Measurements from ENCODE around the gene GPATCH2. TPM values are rescaled to one million over a fixed set of nuclear protein-coding genes. Genes with fewer than 3 reads are reported as not detected.
A peak's percentile ranks its signal among the peaks of the same experiment; 100 is the strongest.
"Not testable (repeated sequence)": the region's sequence is repeated elsewhere in the genome, so short reads cannot be mapped to it uniquely, and the experiment has no call there.

The GPATCH2 gene
- total RNA-seq, 1 experiment from 2014 or later: 12.4 TPM

DNA sequence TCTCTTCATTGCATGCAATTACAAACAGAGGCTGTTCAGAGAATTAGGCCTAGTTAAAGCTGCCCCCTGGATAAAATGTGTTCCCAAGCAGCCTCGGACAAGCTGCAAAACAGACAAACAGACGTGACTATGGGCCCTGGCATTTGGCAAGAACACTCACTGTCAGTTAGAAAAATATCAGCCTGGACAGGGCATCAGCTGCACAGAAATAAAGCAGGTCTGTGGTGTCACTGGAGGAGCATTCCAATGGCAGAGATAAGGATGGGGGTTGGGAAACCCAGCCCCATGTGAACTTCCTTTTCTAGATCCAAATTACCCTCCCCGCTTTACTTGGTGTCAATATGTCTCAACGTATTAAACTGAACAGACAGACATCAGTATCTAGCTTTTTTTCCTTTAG is 177.1 kb downstream of the GPATCH2 start:
- peak; percentile 18 for DNase-seq (ENCODE audit: low read depth)

DNA sequence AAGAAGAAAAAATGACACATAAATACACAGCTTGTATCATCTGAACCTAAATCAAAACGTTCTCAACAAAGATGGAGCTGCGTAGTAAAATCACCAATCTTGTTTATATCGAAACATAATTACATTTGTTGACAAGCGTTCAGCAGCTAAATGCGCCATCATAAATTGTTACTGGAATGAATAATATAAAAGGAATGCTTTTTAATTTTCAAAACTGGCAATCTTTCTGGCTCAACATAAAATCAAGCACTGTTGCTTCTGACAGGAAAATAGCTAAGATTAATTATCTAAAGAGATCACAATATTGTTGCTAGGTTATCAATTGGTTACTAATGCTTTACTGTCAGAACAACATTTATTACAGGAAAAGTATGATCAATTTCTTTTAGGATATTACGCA is 181.5 kb downstream of the GPATCH2 start:
- no peak for DNase-seq (ENCODE audit: low read depth)

DNA sequence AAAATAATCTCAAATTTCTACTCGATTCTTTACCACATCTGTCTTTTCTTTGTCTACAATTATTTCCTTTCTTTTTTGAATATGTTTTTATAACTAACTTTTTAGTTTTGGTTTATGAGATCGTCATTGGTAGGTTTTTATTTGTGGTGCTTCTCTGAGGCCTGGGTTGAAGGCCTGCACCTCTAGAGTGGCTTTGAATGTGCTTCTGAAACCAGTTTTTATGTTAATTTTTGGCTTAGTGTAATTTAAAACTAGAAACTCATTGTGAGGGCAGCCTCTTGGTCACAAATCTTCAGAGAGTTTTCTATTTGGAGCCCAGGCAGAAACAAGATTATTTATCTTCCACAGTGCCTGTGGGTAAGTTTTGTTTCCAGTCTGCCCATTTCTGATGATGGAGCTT is 187.0 kb downstream of the GPATCH2 start:
- DNase-seq (ENCODE audit: low read depth): no peak

GRCh38 chr1:217437376-217437775 is 193.5 kb downstream of the GPATCH2 start:
- no peak for DNase-seq (ENCODE audit: low read depth)

DNA sequence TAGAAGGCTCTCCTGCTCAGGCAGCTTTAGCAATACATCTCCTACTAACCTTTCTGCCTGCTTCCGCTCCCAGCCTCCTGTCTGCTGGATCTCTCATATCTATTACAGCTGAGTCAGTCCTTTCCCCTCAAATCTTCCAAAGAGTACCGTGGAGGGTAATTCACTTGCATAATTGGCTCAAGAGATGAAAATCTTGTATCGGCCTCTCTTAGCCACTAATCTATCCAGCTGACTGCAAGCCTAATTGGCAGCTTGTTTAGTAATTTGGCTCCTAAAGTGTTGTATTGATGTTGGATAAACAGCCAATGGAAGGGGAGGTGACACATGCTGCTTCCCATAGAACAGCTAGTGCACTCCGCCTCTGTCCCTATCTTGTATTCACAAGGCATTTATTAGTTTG is 195.7 kb downstream of the GPATCH2 start:
- no peak for DNase-seq (ENCODE audit: low read depth)

DNA sequence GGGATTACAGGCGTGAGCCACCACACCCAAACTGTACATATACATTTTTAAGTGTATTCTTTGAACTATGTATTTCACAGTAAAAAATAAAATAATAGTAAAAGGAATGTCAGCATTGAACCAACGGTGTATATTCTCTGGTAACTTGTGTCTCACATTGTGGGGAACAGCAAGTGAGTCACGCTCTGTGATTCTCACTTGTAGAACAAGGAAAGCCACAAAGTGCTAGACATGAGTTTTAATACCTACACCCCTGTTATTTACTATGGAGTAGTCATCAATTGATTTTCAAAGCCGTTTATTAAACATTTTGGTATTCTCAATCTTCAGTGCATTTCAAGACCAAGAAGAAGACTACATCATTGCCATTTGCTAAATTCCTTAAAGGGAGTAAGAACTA is 197.2 kb downstream of the GPATCH2 start:
- DNase-seq (ENCODE audit: low read depth): no peak

DNA sequence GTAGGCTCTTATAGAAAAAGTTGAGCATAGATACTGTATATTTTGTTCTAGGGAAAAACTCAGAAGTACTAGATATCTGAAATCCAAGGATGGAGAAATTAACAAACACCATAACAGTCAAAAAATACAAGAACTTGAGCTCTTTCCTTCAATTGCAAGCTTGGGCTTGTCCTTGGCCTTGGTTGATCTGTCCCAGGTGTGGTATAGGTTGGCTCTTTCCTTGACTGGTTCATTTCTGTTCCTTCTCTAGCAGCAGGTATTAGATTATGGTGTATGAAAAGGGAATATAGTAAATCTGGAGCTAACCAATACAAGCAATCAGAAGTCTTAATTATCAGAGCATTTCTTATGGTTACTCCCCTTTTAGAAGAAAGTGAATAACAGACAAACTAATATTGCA is 198.6 kb downstream of the GPATCH2 start:
- no peak for DNase-seq (ENCODE audit: low read depth)

DNA sequence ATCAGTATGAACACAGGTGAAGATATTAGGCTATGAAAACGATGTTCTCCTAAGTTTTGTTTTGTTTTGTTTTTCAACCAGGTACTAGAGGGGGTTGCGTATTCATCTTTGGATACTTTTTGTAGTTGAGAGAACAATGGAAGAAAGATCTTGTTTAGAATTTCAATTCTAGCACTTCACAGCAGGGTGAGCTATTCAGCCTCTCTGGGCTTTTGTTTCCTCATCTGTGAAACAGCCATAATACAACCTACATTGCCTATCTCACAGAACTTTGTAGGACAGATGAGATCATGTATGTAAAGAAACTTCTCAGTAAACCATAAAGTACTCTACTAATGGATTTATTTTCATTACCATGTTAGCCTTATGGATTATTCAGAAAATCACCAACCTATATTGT is 199.5 kb downstream of the GPATCH2 start:
- peak; percentile 10 for DNase-seq (ENCODE audit: low read depth)

GRCh38 chr1:217425422-217425821 is 205.5 kb downstream of the GPATCH2 start:
- peak; percentile 15 for DNase-seq (ENCODE audit: low read depth)

DNA sequence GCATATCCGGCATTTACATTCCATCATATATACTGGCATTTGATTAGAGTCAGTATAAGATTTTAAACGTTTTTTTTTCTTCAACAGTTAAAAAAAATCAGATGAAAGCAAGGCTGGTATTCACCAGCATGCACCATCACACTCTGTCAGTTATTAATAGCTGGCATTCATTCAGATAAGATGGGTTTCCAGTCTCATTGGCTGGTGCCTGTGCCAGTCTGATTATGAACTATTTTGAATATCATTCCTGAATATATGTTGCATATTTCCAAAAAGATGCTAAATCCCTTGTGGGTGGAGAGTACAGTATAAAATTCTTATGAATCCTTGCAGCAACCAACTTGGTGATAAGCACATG is 211.7 kb downstream of the GPATCH2 start:
- DNase-seq (ENCODE audit: low read depth): no peak

GRCh38 chr1:217418269-217419193 is 212.4 kb downstream of the GPATCH2 start:
- no peak for DNase-seq (ENCODE audit: low read depth)

GRCh38 chr1:217417363-217417762 is 213.5 kb downstream of the GPATCH2 start:
- DNase-seq (ENCODE audit: low read depth): no peak

DNA sequence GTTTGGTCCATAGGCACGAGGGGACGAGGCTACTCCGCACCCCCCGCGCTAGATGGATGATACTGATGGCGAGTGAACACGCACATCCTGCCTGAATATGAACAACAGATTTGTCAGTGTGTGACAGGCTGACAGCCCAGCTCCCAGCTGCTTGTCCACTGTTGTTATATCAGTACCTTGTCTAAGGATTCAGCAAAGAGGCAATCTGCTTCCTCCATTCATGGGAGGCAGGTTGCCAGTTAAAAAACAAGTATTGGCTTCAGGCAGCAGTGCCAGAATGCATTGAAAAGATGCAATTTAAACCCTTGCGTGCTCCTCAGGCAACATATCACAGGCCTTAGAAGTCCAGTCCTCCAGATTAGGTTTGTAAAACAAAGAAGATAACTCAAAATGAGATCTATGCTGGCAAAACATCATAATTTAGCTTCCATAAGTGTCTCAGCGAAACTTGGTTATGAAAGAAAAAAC is 223.3 kb downstream of the GPATCH2 start:
- no peak for DNase-seq (ENCODE audit: low read depth)

GRCh38 chr1:217403026-217403720 is 227.7 kb downstream of the GPATCH2 start:
- DNase-seq (ENCODE audit: low read depth): no peak

DNA sequence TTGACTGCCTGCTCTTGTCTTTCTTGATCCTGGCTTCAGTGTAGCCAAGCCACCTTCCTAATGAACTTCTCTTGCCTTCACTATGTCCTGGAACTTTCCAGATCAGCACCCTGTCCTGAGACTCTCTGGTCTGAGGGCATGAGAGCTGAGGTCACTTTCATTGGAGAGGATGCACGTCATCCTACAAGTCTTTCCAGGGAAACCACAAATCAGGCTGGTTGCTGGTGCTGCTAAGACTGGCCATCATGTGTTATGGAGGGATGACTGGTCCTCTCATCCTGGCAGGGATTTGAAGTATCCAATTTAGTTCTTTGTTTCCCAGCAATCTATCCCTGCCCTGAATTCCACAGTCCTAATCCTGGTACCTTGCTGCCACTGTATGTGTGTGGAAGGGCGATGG is 228.6 kb downstream of the GPATCH2 start:
- DNase-seq (ENCODE audit: low read depth): peak; percentile 24

- DNase-seq (ENCODE audit: low read depth): peak; percentile 5
Observed at GRCh38 chr1:217393896-217394295, 237.0 kb downstream of the GPATCH2 start.

DNA sequence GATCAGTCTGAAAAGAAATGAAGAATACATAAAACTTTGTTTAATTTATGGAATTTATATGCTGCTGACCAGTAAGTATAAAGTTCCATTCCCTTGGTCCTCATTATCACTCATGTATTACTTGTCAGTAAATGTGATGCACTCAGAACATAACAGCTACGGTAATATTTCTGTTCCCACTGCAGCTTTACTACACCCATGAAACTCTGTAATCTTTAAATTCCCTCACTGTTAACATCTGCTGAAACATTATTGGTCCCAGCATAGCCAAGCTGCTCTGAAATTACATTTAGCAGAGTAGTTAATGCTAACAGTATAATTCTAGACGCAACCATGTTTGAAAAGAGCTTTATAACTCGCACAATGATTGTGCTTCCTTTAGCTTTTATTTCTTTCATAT is 238.4 kb downstream of the GPATCH2 start:
- DNase-seq (ENCODE audit: low read depth): no peak

DNA sequence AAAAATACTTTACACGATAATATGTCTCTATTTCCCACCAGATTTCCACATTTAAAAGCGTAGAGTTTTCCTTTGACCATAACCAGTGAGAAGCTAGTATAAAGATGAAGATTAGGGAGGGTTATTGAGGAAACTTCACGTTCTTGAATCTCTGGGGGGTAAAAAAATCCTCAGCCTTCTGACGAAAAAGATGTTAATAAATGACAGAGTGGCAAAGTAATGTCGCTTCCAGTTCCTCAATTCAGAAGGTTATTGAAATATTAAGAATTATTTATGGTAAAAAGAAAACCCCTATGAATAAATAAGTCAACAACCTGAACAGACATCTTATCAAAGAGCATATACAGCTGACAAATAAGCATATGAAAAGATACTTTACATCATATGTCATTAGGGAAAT is 241.0 kb downstream of the GPATCH2 start:
- DNase-seq (ENCODE audit: low read depth): no peak

- no peak for DNase-seq (ENCODE audit: low read depth)
Observed at GRCh38 chr1:217388522-217389065, 242.3 kb downstream of the GPATCH2 start.

- not testable (repeated sequence) for DNase-seq (ENCODE audit: low read depth)
Observed at GRCh38 chr1:217381773-217382172, 249.1 kb downstream of the GPATCH2 start.

- not testable (repeated sequence) for DNase-seq (ENCODE audit: low read depth)
Observed at GRCh38 chr1:217379804-217380203, 251.1 kb downstream of the GPATCH2 start.

DNA sequence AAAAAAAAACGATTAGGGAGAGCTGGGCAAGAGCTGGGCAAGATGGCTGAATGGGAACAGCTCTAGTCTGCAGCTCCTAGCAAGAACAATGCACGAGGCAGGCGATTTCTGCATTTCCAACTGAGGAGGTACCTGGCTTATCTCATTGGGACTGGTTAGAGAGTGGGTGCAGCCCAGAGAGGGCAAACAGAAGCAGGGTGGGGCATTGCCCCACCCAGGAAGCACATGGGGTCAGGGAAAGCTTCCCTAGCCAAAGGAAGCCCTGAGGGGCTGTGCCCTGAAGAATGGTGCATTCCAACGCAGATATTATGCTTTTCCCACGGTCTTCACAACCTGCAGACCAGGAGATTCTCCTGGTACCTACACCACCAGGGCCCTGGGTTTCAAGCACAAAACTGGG is 251.6 kb downstream of the GPATCH2 start:
- no peak for DNase-seq (ENCODE audit: low read depth)
